ENCODE results near the gene NCS1. TPM values are rescaled to one million over a fixed set of nuclear protein-coding genes. Genes with fewer than 3 reads are reported as not detected.

Gene NCS1
- total RNA-seq, 3 donors from 2014 or later: 23.8 to 27.5 (median 24.1) TPM

DNA sequence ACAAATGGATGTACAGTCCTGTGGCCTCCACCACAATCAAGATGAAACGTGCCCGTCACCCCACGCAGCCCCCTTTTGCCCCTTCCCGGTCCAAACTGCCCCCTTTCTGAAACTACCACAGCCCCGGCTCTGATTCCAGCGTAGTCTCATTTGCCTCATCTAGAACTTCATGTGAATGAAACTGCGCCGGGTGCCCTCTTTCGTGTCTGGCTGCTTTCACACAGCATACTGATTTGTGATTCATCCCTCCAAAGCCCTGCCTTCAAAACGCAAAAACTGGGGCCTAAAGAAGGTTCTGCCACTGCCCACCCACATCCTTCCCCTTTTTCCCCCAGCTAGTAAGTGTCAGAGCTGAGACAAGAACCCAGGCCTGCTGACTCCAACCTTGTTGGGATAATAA is 31.5 kb upstream of the NCS1 start:
- Mint-ChIP-seq H3K36me3 (ENCODE audit: insufficient read depth) (peaks cover 9% of the 10 kb centered on the region), H3K4me1 (ENCODE audit: low read depth) (peaks cover 47% of the 10 kb centered on the region), H3K9me3 (no peaks in the 10 kb centered on the region), H3K27me3 (ENCODE audit: low read depth) (peaks cover 17% of the 10 kb centered on the region), H3K4me3 (no peak overlapping the region)
- DNase-seq: peak; percentile 18
- ATAC-seq: peak; percentile 84 to 87

DNA sequence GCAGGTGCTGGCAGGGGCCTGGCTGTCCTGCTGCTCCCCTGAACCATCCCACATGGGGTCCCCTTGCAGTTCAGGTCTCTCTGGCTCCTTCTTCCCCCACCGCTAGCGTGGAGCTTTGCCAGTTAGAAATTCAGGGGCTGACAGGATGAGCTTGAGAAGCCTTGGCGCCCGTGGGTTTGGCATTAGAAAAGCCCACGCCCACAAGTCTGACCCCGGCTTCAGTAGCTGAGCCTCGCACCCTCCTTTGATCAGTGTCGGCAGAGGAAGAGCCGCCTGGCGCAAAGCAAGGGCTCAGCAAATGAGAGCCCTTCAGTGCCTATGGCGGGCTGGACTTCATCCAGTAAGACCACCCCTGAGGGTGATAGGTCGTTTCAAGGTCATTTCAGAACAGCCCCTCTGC is 30.1 kb upstream of the NCS1 start:
- no peak for DNase-seq
- H3K4me1 Mint-ChIP-seq (ENCODE audit: low read depth): peaks cover 40% of the 10 kb centered on the region
- H3K36me3 Mint-ChIP-seq (ENCODE audit: insufficient read depth): peaks cover 2% of the 10 kb centered on the region
- no peak overlapping the region for H3K4me3 Mint-ChIP-seq
- H3K27me3 Mint-ChIP-seq (ENCODE audit: low read depth): peaks cover 25% of the 10 kb centered on the region
- H3K9me3 Mint-ChIP-seq: no peaks in the 10 kb centered on the region
- ATAC-seq: no peak

DNA sequence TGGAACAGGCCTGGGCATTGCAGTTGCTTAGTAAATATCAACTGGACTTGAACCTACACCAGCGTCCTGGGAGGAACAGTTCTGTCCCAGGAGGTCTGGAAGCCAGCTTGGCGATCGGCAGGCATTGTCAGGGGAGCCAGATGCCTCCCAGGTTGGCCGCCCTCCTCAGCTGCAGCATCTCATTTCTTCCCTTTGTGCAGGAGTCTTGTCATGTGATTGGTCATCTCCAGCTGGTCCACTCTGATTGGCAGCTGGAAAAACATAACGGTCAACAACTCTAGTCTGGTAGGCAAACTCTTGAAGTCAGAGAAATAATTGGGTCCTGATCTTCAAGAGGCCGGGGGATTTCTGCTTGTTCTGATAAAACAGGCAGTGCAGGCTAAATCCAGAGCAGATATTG is 29.6 kb upstream of the NCS1 start:
- H3K9me3 Mint-ChIP-seq: no peaks in the 10 kb centered on the region

DNA sequence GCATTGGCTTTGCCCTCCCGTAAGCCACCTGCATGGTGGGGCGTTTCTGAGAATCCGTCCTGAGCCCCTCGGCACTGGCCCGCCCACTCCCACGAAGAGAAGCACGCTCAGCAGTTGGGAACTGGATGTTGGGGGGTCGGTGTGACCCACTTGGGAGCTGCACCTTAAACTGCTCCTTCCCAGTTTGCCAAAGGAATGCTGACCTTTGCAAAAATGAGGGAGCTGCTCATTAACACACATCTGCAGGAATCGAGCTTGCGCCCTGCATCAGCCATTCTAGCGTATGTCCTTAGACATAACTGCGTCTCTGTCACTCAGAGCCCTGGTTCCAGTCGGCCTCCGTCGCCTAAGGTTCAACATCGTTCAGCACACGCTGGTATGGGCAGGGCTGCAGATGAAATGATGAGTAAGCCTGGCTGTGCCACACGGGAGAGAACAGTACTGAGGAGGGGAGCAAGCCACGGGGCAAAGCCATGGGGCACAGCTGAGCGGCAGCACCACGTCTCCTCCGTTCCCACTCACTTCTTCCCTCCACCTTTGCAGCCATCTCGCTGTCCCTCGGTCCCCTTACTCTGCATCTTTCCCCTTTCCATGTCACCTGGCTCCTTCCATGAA is 28.8 kb upstream of the NCS1 start:
- ATAC-seq: no peak
- no peaks in the 10 kb centered on the region for H3K36me3 Mint-ChIP-seq (ENCODE audit: insufficient read depth)
- no peak overlapping the region for H3K4me3 Mint-ChIP-seq

More for the DNA sequence above, 29.6 kb upstream of the NCS1 start:
- Mint-ChIP-seq H3K27me3 (ENCODE audit: low read depth) (peaks cover 25% of the 10 kb centered on the region), H3K4me1 (ENCODE audit: low read depth) (peaks cover 36% of the 10 kb centered on the region), H3K4me3 (no peak overlapping the region), H3K36me3 (ENCODE audit: insufficient read depth) (no peaks in the 10 kb centered on the region)
- ATAC-seq (no peak), DNase-seq (no peak)

DNA sequence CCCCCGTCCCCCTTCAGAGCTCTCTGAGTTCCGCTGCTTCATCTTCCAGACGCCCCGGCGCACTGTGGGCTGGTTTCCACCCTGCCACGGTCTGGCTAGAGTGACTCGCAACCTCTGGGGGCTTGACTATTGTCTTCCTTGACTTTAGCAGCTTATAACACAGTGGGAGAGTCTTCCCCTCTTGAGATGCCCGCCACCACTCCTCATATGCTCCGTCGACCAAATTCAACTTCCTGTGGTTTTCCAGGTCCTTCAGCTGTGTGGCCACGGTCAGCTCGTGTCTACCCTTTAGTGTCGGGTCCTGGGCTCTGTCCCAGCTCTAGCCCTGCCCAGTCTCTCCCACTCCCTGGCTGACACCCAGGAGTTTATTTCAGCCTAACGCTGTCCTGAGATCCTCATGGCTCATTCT is 28.2 kb upstream of the NCS1 start:
- Mint-ChIP-seq H3K27me3 (ENCODE audit: low read depth) (peaks cover 27% of the 10 kb centered on the region), H3K9me3 (no peaks in the 10 kb centered on the region), H3K36me3 (ENCODE audit: insufficient read depth) (no peaks in the 10 kb centered on the region), H3K4me3 (no peak overlapping the region), H3K4me1 (ENCODE audit: low read depth) (peaks cover 26% of the 10 kb centered on the region)
- ATAC-seq: peak in 1 of 2 donors; percentile 38
- DNase-seq: peak; percentile 23

More for the DNA sequence above, 28.8 kb upstream of the NCS1 start:
- Mint-ChIP-seq H3K9me3 (no peaks in the 10 kb centered on the region), H3K4me1 (ENCODE audit: low read depth) (peaks cover 32% of the 10 kb centered on the region), H3K27me3 (ENCODE audit: low read depth) (peaks cover 27% of the 10 kb centered on the region)
- no peak for DNase-seq

DNA sequence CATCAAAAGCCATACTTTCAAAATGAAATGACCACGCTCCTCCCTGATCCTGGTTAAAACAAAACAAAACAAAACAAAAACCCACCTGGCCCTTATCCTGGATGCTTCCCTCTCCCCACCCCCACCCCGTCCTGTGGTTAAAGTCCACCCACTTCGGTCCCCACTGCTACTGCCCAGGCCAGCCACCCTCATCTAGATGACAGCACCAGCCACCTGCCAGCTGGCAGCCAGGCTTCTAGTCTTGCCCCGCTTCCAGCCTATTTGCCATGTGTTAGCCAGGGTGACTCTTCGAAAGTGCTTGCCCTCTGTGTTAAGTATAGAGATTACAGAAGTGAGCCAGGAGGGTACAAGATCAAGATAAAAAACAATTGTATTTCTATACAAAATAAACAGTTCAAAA is 27.5 kb upstream of the NCS1 start:
- Mint-ChIP-seq H3K27me3 (ENCODE audit: low read depth) (peaks cover 27% of the 10 kb centered on the region), H3K36me3 (ENCODE audit: insufficient read depth) (no peaks in the 10 kb centered on the region), H3K9me3 (no peaks in the 10 kb centered on the region), H3K4me3 (no peak overlapping the region), H3K4me1 (ENCODE audit: low read depth) (peaks cover 20% of the 10 kb centered on the region)
- ATAC-seq (no peak), DNase-seq (no peak)

DNA sequence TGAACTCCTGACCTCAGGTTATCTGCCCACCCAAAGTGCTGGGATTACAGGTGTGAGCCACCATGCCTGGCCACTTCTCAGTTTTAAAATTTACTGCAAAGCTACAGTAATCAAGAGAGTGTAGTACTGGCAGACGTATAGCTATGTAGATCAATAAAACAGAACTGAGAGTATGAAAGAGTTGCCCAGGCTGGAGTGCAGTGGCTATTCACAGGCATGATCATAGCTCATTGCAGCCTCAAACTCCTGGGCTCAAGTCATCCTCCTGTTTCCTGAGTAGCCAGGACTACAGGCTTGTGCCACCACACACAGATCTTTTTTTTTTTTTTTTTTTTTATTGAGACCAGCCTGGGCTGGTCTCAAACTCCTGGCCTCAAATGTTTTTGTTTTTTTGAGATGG is 26.5 kb upstream of the NCS1 start:
- no peaks in the 10 kb centered on the region for H3K9me3 Mint-ChIP-seq
- DNase-seq: no peak
- H3K27me3 Mint-ChIP-seq (ENCODE audit: low read depth): peaks cover 27% of the 10 kb centered on the region
- no peak overlapping the region for H3K4me3 Mint-ChIP-seq
- H3K36me3 Mint-ChIP-seq (ENCODE audit: insufficient read depth): no peaks in the 10 kb centered on the region
- H3K4me1 Mint-ChIP-seq (ENCODE audit: low read depth): peaks cover 14% of the 10 kb centered on the region
- no peak for ATAC-seq

DNA sequence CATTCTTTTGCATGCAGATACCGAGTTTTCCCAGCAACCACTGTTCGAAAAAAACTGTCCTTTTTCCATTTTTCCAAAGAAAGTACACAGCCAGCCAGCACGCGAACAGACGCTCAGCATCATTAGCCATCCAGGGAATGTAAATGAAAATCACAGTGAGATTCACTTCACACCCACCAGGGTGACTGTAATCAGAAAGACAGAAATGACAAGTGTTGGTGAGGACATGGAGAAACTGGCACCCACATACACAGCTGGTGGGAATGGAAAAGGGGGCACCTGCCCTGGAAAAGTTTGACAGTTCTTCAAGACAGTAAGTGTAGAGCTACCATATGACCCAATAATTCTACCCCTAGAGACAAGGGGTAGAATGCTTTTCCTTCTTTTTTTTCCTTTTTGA is 25.0 kb upstream of the NCS1 start:
- no peak for ATAC-seq
- Mint-ChIP-seq H3K4me3 (no peak overlapping the region), H3K36me3 (ENCODE audit: insufficient read depth) (no peaks in the 10 kb centered on the region), H3K4me1 (ENCODE audit: low read depth) (peaks cover 10% of the 10 kb centered on the region), H3K9me3 (no peaks in the 10 kb centered on the region), H3K27me3 (ENCODE audit: low read depth) (peaks cover 27% of the 10 kb centered on the region)
- DNase-seq: no peak

DNA sequence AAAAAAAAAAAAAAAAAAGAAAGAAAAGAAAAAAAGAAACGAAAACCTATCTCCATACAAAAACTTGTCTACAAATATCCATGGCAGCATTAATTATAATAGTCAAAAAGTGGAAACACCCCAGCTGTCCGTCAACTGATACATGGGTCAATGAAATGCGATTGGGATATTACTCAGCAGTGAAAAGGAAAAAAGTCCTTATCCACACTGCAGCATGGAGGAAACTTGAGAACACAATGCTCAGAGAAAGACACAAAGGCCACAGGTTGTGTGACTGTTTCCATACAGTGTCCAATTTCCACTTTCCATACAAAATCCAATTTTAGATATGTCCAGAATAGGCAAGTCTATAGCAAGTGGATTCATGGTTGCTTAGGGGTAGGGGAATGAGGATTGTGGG is 24.3 kb upstream of the NCS1 start:
- Mint-ChIP-seq H3K4me1 (ENCODE audit: low read depth) (peaks cover 10% of the 10 kb centered on the region), H3K27me3 (ENCODE audit: low read depth) (peaks cover 27% of the 10 kb centered on the region), H3K4me3 (no peak overlapping the region), H3K9me3 (no peaks in the 10 kb centered on the region), H3K36me3 (ENCODE audit: insufficient read depth) (no peaks in the 10 kb centered on the region)
- DNase-seq (no peak), ATAC-seq (no peak)

DNA sequence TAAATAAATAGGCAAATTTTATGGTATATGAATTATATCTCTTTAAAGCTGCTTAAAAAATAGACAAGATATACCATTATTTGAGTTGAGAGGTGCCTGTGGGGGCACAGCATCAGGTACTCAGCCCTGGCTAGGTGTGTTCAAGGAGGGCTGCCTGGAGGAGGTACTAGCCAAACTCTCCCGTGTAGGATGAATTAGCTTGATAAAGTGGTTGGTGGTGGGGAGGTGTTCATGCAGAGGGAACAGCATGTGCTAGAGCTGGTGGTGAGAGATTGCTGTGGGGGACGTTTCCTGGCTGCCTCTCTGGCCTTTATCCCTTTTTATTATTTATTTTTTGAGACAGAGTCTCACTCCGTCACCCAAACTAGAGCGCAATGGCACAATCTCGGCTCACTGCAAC is 23.2 kb upstream of the NCS1 start:
- no peaks in the 10 kb centered on the region for H3K36me3 Mint-ChIP-seq (ENCODE audit: insufficient read depth)
- H3K27me3 Mint-ChIP-seq (ENCODE audit: low read depth): peaks cover 23% of the 10 kb centered on the region
- H3K4me1 Mint-ChIP-seq (ENCODE audit: low read depth): peaks cover 5% of the 10 kb centered on the region
- ATAC-seq (no peak), DNase-seq (no peak)
- H3K4me3 Mint-ChIP-seq: no peak overlapping the region
- no peaks in the 10 kb centered on the region for H3K9me3 Mint-ChIP-seq

DNA sequence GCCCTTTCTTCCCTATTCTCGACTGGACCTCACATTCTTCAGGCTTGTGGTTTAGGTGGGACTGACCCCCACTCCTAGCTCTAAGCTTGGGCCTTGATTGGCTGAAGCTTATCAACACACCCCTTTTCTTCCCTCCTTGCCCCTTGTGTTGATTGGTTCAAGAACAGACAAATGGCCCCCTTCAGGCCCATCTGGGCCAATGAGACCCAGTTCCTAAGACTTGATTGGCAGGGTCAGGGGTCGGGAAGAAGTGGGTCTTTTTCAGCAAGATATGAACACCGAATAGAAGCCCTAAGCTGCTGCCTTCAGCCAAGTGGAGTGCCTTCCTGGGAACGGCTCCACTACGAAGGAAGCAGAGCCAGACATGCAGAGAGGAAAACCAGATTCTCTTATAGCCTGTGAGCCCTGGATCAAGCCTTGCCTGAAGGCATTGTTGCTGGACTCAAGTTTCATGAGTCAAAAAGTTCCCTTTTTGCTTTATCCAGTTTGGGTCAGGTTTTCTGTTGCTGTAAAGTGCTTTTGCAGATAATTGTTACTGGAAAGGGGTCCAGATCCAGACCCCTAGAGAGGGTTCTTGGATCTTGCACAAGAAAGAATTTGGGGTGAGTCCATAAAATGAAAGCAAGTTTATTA is 22.4 kb upstream of the NCS1 start:
- H3K4me3 Mint-ChIP-seq: no peak overlapping the region
- ATAC-seq (no peak), DNase-seq (no peak)
- no peaks in the 10 kb centered on the region for H3K4me1 Mint-ChIP-seq (ENCODE audit: low read depth)
- no peaks in the 10 kb centered on the region for H3K9me3 Mint-ChIP-seq
- no peaks in the 10 kb centered on the region for H3K36me3 Mint-ChIP-seq (ENCODE audit: insufficient read depth)
- H3K27me3 Mint-ChIP-seq (ENCODE audit: low read depth): peaks cover 18% of the 10 kb centered on the region

DNA sequence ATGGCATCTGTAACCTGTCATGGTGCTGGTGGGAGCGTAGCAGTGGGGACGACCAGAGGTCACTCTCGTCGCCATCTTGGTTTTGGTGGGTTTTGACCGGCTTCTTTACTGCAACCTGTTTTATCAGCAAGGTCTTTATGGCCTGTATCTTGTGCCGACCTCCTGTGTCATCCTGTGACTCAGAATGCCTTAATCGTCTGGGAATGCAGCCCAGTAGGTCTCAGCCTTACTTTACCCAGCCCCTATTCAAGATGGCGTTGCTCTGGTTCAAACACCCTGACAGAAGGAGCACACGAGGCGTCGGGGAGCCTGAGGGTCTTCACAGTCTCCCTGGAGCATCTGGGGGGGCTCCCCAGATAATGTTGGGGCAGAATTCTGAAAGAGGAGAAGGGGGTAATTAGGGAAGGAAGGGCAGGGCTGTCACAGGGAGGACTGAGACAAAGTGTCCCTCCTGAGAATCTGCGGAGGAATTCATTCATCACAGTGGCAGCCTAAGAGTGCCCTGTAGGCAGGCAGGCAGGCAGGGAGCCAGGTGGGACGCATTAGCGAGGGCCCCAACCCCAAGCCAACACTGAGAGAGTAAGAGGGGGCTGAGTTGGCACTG is 21.3 kb upstream of the NCS1 start:
- no peak for DNase-seq
- no peak for ATAC-seq
- peaks cover 10% of the 10 kb centered on the region for H3K27me3 Mint-ChIP-seq (ENCODE audit: low read depth)
- H3K9me3 Mint-ChIP-seq: no peaks in the 10 kb centered on the region
- H3K36me3 Mint-ChIP-seq (ENCODE audit: insufficient read depth): no peaks in the 10 kb centered on the region
- H3K4me3 Mint-ChIP-seq: no peak overlapping the region
- H3K4me1 Mint-ChIP-seq (ENCODE audit: low read depth): no peaks in the 10 kb centered on the region

DNA sequence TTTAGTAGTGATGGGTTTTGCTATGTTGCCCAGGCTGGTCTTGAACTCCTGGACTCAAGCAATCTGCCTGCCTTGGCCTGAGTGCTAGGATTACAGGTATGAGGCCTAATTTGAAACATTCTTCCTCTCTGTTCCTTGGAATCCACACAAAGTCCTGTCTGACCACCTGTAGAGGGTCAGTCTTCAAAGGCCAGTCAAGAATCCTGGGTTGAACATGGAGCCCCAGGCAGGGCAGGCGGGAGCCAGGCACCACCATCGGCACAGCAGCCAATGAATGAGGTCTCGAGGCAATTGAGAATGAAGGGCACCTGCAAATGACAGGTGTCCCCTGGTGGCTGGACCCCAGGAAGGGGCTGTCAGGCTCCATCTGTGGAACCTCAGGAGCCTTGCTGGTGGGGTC is 17.4 kb upstream of the NCS1 start:
- no peaks in the 10 kb centered on the region for H3K36me3 Mint-ChIP-seq (ENCODE audit: insufficient read depth)
- H3K9me3 Mint-ChIP-seq: no peaks in the 10 kb centered on the region
- H3K4me3 Mint-ChIP-seq: no peak overlapping the region
- H3K4me1 Mint-ChIP-seq (ENCODE audit: low read depth): no peaks in the 10 kb centered on the region
- ATAC-seq: no peak
- H3K27me3 Mint-ChIP-seq (ENCODE audit: low read depth): no peaks in the 10 kb centered on the region
- DNase-seq: no peak

DNA sequence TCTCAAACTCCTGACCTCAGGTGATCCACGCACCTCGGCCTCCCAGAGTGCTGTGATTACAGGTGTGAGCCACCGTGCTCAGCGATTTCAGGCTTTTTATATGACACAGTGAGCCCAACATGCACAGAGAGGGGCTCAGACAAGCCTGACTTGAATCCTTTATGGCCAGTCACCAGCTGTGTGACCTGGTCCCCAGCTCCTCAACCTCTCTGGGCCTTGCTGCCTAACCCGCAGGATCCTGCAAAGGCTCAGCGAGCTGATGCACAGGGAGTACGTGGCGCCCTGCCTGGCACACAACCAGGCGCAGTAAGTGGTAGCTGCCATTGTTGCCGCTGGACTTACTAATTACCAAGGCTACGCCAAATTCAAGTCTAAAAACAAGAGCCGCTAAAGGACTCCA is 16.6 kb upstream of the NCS1 start:
- no peaks in the 10 kb centered on the region for H3K9me3 Mint-ChIP-seq
- no peak overlapping the region for H3K4me3 Mint-ChIP-seq
- DNase-seq (no peak), ATAC-seq (no peak)
- no peaks in the 10 kb centered on the region for H3K27me3 Mint-ChIP-seq (ENCODE audit: low read depth)
- H3K36me3 Mint-ChIP-seq (ENCODE audit: insufficient read depth): no peaks in the 10 kb centered on the region
- no peaks in the 10 kb centered on the region for H3K4me1 Mint-ChIP-seq (ENCODE audit: low read depth)

DNA sequence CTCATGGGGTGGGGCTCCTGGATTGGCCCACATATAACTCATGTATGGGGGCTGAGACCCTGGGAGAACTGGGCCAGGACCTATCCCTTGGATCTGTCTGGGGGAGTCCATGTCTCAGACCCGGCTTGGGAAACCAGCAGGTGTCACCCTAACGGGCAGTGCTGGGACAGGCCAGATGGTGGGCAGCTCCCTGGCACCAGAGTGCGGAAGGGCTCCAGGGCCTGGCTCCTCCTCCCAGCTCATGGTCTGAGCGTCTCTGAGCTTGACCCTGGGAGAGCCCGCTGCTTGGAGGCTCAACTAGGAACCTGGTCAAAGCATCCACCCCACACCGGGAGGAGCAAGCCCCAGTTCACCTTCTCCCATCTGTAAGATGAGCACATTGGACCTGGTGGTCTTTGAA is 15.5 kb upstream of the NCS1 start:
- DNase-seq: no peak
- Mint-ChIP-seq H3K36me3 (ENCODE audit: insufficient read depth) (no peaks in the 10 kb centered on the region), H3K4me1 (ENCODE audit: low read depth) (no peaks in the 10 kb centered on the region), H3K27me3 (ENCODE audit: low read depth) (no peaks in the 10 kb centered on the region), H3K4me3 (no peak overlapping the region), H3K9me3 (no peaks in the 10 kb centered on the region)
- no peak for ATAC-seq
